ENCODE results near the gene HTT. TPM values are rescaled to one million over a fixed set of nuclear protein-coding genes. Genes with fewer than 3 reads are reported as not detected.

The HTT gene
- total RNA-seq, 1 experiment from 2014 or later: 37.4 TPM

DNA sequence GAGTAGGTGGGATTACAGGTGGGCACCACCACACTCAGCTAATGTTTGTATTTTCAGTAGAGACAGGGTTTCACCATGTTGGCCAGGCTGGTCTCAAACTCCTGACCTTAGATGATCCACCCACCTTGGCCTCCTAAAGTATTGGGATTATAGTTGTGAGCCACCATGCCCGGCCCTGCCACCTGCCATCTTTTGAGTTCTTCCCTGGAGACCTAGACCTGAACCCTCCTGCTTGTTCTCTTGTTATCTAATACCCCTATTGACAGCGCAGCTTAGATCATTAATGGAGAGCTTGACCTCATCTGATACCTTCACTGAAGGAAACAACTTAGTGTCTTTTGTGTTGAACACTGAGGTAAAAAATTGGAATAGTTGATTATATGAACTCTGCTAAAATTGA lies 53.6 kb downstream of the HTT start:
- DNase-seq (ENCODE audit: low read depth, low spot score) (no peak), ATAC-seq (no peak)
- intact Hi-C loops (cut with micrococcal nuclease): no loop called here
- no peak overlapping the region for H3K9ac ChIP-seq (ENCODE audit: low read length)
- no peak overlapping the region for H3K4me3 ChIP-seq (replicated peaks in 1 of 2; ENCODE audit: low read depth in 1 of 2, low read length in 2 of 2)
- TF ChIP-seq, protein P1, sequence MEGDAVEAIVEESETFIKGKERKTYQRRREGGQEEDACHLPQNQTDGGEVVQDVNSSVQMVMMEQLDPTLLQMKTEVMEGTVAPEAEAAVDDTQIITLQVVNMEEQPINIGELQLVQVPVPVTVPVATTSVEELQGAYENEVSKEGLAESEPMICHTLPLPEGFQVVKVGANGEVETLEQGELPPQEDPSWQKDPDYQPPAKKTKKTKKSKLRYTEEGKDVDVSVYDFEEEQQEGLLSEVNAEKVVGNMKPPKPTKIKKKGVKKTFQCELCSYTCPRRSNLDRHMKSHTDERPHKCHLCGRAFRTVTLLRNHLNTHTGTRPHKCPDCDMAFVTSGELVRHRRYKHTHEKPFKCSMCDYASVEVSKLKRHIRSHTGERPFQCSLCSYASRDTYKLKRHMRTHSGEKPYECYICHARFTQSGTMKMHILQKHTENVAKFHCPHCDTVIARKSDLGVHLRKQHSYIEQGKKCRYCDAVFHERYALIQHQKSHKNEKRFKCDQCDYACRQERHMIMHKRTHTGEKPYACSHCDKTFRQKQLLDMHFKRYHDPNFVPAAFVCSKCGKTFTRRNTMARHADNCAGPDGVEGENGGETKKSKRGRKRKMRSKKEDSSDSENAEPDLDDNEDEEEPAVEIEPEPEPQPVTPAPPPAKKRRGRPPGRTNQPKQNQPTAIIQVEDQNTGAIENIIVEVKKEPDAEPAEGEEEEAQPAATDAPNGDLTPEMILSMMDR (IDR thresholded peaks at IDR 0.05 in 2 of 3, conservative IDR thresholded peaks at IDR 0.05 in 1 of 3; ENCODE audit: borderline replicate concordance in 1 of 3, insufficient read depth in 1 of 3, low read depth in 2 of 3, low read length in 2 of 3): no peak
- TF ChIP-seq, protein P2, sequence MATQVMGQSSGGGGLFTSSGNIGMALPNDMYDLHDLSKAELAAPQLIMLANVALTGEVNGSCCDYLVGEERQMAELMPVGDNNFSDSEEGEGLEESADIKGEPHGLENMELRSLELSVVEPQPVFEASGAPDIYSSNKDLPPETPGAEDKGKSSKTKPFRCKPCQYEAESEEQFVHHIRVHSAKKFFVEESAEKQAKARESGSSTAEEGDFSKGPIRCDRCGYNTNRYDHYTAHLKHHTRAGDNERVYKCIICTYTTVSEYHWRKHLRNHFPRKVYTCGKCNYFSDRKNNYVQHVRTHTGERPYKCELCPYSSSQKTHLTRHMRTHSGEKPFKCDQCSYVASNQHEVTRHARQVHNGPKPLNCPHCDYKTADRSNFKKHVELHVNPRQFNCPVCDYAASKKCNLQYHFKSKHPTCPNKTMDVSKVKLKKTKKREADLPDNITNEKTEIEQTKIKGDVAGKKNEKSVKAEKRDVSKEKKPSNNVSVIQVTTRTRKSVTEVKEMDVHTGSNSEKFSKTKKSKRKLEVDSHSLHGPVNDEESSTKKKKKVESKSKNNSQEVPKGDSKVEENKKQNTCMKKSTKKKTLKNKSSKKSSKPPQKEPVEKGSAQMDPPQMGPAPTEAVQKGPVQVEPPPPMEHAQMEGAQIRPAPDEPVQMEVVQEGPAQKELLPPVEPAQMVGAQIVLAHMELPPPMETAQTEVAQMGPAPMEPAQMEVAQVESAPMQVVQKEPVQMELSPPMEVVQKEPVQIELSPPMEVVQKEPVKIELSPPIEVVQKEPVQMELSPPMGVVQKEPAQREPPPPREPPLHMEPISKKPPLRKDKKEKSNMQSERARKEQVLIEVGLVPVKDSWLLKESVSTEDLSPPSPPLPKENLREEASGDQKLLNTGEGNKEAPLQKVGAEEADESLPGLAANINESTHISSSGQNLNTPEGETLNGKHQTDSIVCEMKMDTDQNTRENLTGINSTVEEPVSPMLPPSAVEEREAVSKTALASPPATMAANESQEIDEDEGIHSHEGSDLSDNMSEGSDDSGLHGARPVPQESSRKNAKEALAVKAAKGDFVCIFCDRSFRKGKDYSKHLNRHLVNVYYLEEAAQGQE (IDR thresholded peaks at IDR 0.05; ENCODE audit: low read depth): no peak
- TF ChIP-seq JUND (IDR thresholded peaks at IDR 0.05): no peak
- TF ChIP-seq, protein P3, sequence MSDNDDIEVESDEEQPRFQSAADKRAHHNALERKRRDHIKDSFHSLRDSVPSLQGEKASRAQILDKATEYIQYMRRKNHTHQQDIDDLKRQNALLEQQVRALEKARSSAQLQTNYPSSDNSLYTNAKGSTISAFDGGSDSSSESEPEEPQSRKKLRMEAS (IDR thresholded peaks at IDR 0.05): no peak
- TF ChIP-seq POLR2AphosphoS5 (IDR thresholded peaks at IDR 0.05; ENCODE audit: low read depth, low read length): no peak
- no peak for TF ChIP-seq ZNF274 (IDR thresholded peaks at IDR 0.05; ENCODE audit: low read depth, low read length)
- TF ChIP-seq, protein P4, sequence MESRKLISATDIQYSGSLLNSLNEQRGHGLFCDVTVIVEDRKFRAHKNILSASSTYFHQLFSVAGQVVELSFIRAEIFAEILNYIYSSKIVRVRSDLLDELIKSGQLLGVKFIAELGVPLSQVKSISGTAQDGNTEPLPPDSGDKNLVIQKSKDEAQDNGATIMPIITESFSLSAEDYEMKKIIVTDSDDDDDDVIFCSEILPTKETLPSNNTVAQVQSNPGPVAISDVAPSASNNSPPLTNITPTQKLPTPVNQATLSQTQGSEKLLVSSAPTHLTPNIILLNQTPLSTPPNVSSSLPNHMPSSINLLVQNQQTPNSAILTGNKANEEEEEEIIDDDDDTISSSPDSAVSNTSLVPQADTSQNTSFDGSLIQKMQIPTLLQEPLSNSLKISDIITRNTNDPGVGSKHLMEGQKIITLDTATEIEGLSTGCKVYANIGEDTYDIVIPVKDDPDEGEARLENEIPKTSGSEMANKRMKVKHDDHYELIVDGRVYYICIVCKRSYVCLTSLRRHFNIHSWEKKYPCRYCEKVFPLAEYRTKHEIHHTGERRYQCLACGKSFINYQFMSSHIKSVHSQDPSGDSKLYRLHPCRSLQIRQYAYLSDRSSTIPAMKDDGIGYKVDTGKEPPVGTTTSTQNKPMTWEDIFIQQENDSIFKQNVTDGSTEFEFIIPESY (IDR thresholded peaks at IDR 0.05; ENCODE audit: extremely low read depth, insufficient replicate concordance, low read length): no peak
- H3K27me3 ChIP-seq (ENCODE audit: insufficient read depth, low read length): no peaks in the 10 kb centered on the region
- H4K20me1 ChIP-seq (ENCODE audit: insufficient read depth): no peaks in the 10 kb centered on the region
- H3K36me3 ChIP-seq (ENCODE audit: control insufficient read depth in 1 of 2, insufficient read depth in 2 of 2, low read length in 2 of 2): peaks cover 28 to 42% of the 10 kb centered on the region in 2 experiments
- no peaks in the 10 kb centered on the region for H3K9me2 ChIP-seq (ENCODE audit: insufficient read depth)
- CTCF ChIA-PET: no interaction called here
- RAD21 ChIA-PET (ENCODE audit: low non-redundant PET in 1 of 2, low total read pairs in 2 of 2, uncharacterized antibody in 2 of 2, unreplicated experiment in 2 of 2): no interaction called here
- no peak overlapping the region for H2AFZ ChIP-seq (ENCODE audit: low read depth, low read length, poor library complexity, severe bottlenecking)
- H3K79me2 ChIP-seq (ENCODE audit: insufficient read depth, low read length): no peaks in the 10 kb centered on the region
- no peaks in the 10 kb centered on the region for H3K4me1 ChIP-seq (ENCODE audit: control insufficient read depth in 1 of 2, insufficient read depth in 2 of 2, low read length in 2 of 2)
- H3K4me2 ChIP-seq (ENCODE audit: low read length): no peak overlapping the region
- no peak overlapping the region for H3K27ac ChIP-seq (ENCODE audit: low read depth, low read length)
- H3K9me3 ChIP-seq (ENCODE audit: control insufficient read depth in 1 of 2, insufficient read depth in 1 of 2, low read depth in 1 of 2, low read length in 2 of 2): no peaks in the 10 kb centered on the region
- no TSS peak for BruUV-seq (replicated peaks)
- POLR2A ChIA-PET: no interaction called here
